Measurements from ENCODE around the gene RNH1. TPM values are rescaled to one million over a fixed set of nuclear protein-coding genes. Genes with fewer than 3 reads are reported as not detected.
A peak's percentile ranks its signal among the peaks of the same experiment; 100 is the strongest.

Gene RNH1
- total RNA-seq, 1 donor from 2014 or later = 163 TPM

DNA sequence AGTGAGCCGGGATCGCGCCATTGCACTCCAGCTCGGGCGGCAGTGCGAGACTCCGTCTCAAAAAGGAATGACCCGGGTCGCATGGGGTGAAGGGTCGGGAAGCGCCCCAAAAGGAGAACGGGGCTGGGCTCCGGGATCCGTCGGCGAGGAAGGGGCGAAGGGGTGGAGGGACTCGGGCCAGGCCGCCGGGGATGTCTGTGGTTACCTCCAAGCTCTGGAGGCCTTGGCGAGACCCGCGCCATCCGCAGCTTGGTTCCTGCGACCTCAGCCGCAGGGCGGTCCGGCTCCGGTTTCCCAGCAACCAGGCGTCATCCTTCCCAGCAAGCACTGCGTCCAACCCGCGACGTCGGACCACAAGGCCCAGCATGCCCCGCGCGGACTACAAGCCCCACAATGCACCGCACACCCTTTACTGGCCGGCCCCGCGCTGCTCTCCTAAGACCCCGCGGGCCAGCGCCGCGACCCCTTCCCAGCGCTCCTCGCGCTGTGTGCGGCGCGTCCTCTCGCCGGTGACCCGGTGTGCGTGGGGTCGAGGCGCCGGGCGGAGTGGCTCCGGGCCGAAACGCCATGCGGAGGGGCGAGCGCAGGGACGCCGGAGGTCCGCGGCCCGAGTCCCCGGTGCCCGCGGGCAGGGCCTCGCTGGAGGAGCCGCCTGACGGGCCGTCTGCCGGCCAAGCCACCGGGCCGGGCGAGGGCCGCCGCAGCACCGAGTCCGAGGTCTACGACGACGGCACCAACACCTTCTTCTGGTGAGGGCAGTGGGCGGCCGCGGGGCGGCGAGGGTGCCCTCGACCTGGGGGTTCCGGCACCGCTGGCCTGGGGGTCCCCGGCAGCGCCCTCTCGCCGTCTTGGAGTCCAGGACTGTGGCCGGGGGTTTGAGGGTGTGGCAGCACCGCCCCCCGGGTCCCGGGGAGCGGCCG, 56.9 kb downstream of the RNH1 start, which contains the start of gene PTDSS2:
TSS of gene PTDSS2 (plus strand) at position 391 of the 920 bp plus-strand sequence. CDS start at position 568, 177 bp downstream.
- peak; percentile 64 for DNase-seq (ENCODE audit: low read depth)
- peak within 1 kb of the TSS; percentile 80 for H3K4me3 ChIP-seq (ENCODE audit: low read depth, low read length)
- no peak for TF ChIP-seq CTCF (conservative IDR thresholded peaks at IDR 0.05; ENCODE audit: low read depth, low read length)

GRCh38 chr11:447923-448731, 58.9 kb downstream of the RNH1 start:
- TF ChIP-seq CTCF (conservative IDR thresholded peaks at IDR 0.05; ENCODE audit: low read depth, low read length) = peak; percentile 89
- DNase-seq (ENCODE audit: low read depth) = peak; percentile 31
- peak overlapping the region; percentile 80 for H3K4me3 ChIP-seq (ENCODE audit: low read depth, low read length)

GRCh38 chr11:446891-447290, 60.2 kb downstream of the RNH1 start:
- H3K4me3 ChIP-seq (ENCODE audit: low read depth, low read length) = no peak overlapping the region
- no peak for TF ChIP-seq CTCF (conservative IDR thresholded peaks at IDR 0.05; ENCODE audit: low read depth, low read length)
- no peak for DNase-seq (ENCODE audit: low read depth)

DNA sequence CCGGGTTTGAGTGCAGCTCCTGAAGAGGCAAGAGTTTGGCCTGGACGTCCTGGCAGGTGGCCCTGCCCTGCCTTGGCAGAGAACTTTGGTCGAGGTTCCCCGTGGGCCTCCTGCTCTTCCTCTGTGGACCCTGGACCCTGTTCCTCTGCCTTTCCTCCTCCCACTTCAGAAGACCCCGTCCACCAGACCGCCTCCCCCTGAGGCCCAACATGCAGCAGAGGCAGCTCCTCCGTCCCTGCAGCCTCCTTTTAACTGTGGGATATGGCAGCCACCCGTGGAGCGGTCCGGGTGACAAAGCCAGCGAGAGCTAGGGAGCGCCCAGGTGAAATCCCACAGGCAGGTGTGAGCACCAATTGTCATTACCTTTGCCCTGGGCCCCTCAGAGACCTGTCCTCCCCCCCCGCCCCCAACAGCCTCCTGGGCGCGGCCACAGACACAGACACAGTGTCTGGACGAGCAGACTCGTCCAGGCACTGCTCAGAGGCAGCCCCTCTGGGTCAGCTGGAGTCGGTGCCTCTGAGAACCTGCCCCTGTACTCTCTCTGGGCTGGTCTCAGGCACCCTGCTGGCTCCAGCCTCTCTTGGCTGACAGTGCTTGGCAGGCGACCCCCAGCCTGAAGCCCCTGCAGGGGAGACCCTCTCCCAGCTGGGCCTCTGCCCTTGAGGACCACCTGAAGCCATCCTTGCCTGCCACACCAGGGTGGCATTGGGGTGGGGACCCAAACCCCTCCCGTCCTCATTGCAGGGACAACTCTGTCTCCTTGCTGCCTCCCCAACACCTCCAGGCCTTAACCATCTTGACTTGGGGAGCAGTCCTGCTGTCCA, 61.1 kb downstream of the RNH1 start:
- no peak for DNase-seq (ENCODE audit: low read depth)
- no peak overlapping the region for H3K4me3 ChIP-seq (ENCODE audit: low read depth, low read length)
- no peak for TF ChIP-seq CTCF (conservative IDR thresholded peaks at IDR 0.05; ENCODE audit: low read depth, low read length)

Other genes starting within 250 kb of the RNH1 start
- not detected in 2 replicates for gene NLRP6, start 228.8 kb downstream of the RNH1 start, total RNA-seq
- 7.8 and 13.1 TPM in 2 replicates for gene PGGHG, start 218.1 kb downstream of the RNH1 start, total RNA-seq
- not detected in 2 replicates for gene IFITM5, start 207.7 kb downstream of the RNH1 start, total RNA-seq
- 54.7 and 177 TPM in 2 replicates for gene IFITM2, start 199.4 kb downstream of the RNH1 start, total RNA-seq
- gene IFITM1, start 193.2 kb downstream of the RNH1 start, total RNA-seq = 15.7 and 56.8 TPM in 2 replicates
- 85.7 and 113 TPM in 2 replicates for gene IFITM3, start 186.4 kb downstream of the RNH1 start, total RNA-seq
- 13.9 and 24.4 TPM in 2 replicates for gene B4GALNT4, start 137.7 kb downstream of the RNH1 start, total RNA-seq
- gene PKP3, start 113.0 kb downstream of the RNH1 start, total RNA-seq = 20.6 and 30.7 TPM in 2 replicates
- 52.9 and 83.9 TPM in 2 replicates for gene SIGIRR, start 92.2 kb downstream of the RNH1 start, total RNA-seq
- 7.7 and 20.1 TPM in 2 replicates for gene ANO9, start 65.2 kb downstream of the RNH1 start, total RNA-seq
- gene PTDSS2, start 57.0 kb downstream of the RNH1 start, total RNA-seq = 53.4 and 66.1 TPM in 2 replicates
- gene HRAS, start 28.3 kb upstream of the RNH1 start, total RNA-seq = 63.2 and 128 TPM in 2 replicates
- 0.87 and 1.6 TPM in 2 replicates for gene LRRC56, start 30.3 kb upstream of the RNH1 start, total RNA-seq
- gene LMNTD2, start 53.5 kb upstream of the RNH1 start, total RNA-seq = 1.5 and 2.2 TPM in 2 replicates
- 106 and 154 TPM in 2 replicates for gene RASSF7, start 53.7 kb upstream of the RNH1 start, total RNA-seq
- gene PHRF1, start 69.2 kb upstream of the RNH1 start, total RNA-seq = 24.2 and 33.5 TPM in 2 replicates
- 25.6 and 40.8 TPM in 2 replicates for gene IRF7, start 108.7 kb upstream of the RNH1 start, total RNA-seq
- not detected in 2 replicates for gene CDHR5, start 117.7 kb upstream of the RNH1 start, total RNA-seq
- gene SCT, start 119.9 kb upstream of the RNH1 start, total RNA-seq = not detected in 2 replicates
- not detected in 2 replicates for gene DRD4, start 130.0 kb upstream of the RNH1 start, total RNA-seq
- 38.2 and 40.4 TPM in 2 replicates for gene DEAF1, start 188.0 kb upstream of the RNH1 start, total RNA-seq
- gene TMEM80, start 188.6 kb upstream of the RNH1 start, total RNA-seq = 10.7 and 20.8 TPM in 2 replicates
- gene EPS8L2, start 199.0 kb upstream of the RNH1 start, total RNA-seq = 145 and 151 TPM in 2 replicates
- gene TALDO1, start 240.2 kb upstream of the RNH1 start, total RNA-seq = 332 and 365 TPM in 2 replicates

Measured in epithelial cell of proximal tubule (primary cell).